KBM-7 (cell line): ENCODE results near the gene DNAI1.
"Not testable (repeated sequence)": the region's sequence is repeated elsewhere in the genome, so short reads cannot be mapped to it uniquely, and the experiment has no call there.

Source experiments
- DNase-seq: peaks from one replicate; pipeline ENCODE4 v3.0.0-alpha.2; 2015
- in situ Hi-C: fragments of 300-500 bp; cut with MboI; formaldehyde crosslinking; loops from 2 replicates; pipeline ENCODE4 v1.14.3; 2020; ENCODE audit warnings: low sequenced_read_pairs, low pct_unique_long_range_greater_than_20kb, mixed read lengths

The DNAI1 gene

GRCh38 chr9:34458013-34458958 lies at the start of gene DNAI1, which contains the start of gene FAM219A:
Gene DNAI1, plus strand, starts transcription at chr9:34458805. Its CDS starts 201 bp downstream, at chr9:34459006.
Gene FAM219A, minus strand, starts transcription at chr9:34458570. Its CDS starts 307 bp downstream, at chr9:34458263.
- in situ Hi-C loops = no loop called here
- DNase-seq = peak; percentile 98

- in situ Hi-C loops = loop anchor here (25.0 kb wide), 1 partner anchor 178 kb away; the partner anchor contains the start of gene CNTFR
- DNase-seq = no peak
Measured at GRCh38 chr9:34409154-34409553, 49.5 kb upstream of the DNAI1 start.

GRCh38 chr9:34412336-34412735 lies 46.3 kb upstream of the DNAI1 start:
- DNase-seq = no peak
- in situ Hi-C loops = loop anchor here (25.0 kb wide), 1 partner anchor 175 kb away; the partner anchor contains the start of gene CNTFR

GRCh38 chr9:34413231-34413852 lies 45.3 kb upstream of the DNAI1 start:
- in situ Hi-C loops = loop anchor here (25.0 kb wide), 1 partner anchor 174 kb away; the partner anchor contains the start of gene CNTFR
- DNase-seq = peak; percentile 63

GRCh38 chr9:34417734-34418133 lies 40.9 kb upstream of the DNAI1 start:
- in situ Hi-C loops = loop anchor here (25.0 kb wide), 1 partner anchor 170 kb away; the partner anchor contains the start of gene CNTFR

GRCh38 chr9:34419716-34420504 lies 38.7 kb upstream of the DNAI1 start:
- DNase-seq = no peak
- in situ Hi-C loops = loop anchor here (25.0 kb wide), 1 partner anchor 167 kb away; the partner anchor contains the start of gene CNTFR

More at GRCh38 chr9:34417734-34418133, 40.9 kb upstream of the DNAI1 start:
- no peak for DNase-seq

- in situ Hi-C loops = no loop called here
Measured at GRCh38 chr9:34426347-34427074, 32.1 kb upstream of the DNAI1 start.

GRCh38 chr9:34428325-34428958 lies 30.2 kb upstream of the DNAI1 start:
- no peak for DNase-seq
- in situ Hi-C loops = no loop called here

More at GRCh38 chr9:34426347-34427074, 32.1 kb upstream of the DNAI1 start:
- no peak for DNase-seq

GRCh38 chr9:34430843-34431437 lies 27.7 kb upstream of the DNAI1 start:
- in situ Hi-C loops = loop anchor here (10.0 kb wide), 1 partner anchor 64 kb away; no protein-coding TSS in a partner anchor
- DNase-seq = peak; percentile 45

- no peak for DNase-seq
- in situ Hi-C loops = loop anchor here (10.0 kb wide), 1 partner anchor 63 kb away; no protein-coding TSS in a partner anchor
Measured at GRCh38 chr9:34431667-34432066, 26.9 kb upstream of the DNAI1 start.

GRCh38 chr9:34437006-34437925 lies 21.3 kb upstream of the DNAI1 start:
- in situ Hi-C loops = loop anchor here (10.0 kb wide), 1 partner anchor 58 kb away; no protein-coding TSS in a partner anchor

GRCh38 chr9:34437926-34438307 lies 20.7 kb upstream of the DNAI1 start:
- in situ Hi-C loops = loop anchor here (10.0 kb wide), 1 partner anchor 57 kb away; no protein-coding TSS in a partner anchor

More at GRCh38 chr9:34437006-34437925, 21.3 kb upstream of the DNAI1 start:
- DNase-seq = peak; percentile 75

GRCh38 chr9:34438465-34438864 lies 20.1 kb upstream of the DNAI1 start:
- not testable (repeated sequence) for DNase-seq
- in situ Hi-C loops = loop anchor here (10.0 kb wide), 1 partner anchor 56 kb away; no protein-coding TSS in a partner anchor

More at GRCh38 chr9:34437926-34438307, 20.7 kb upstream of the DNAI1 start:
- not testable (repeated sequence) for DNase-seq

GRCh38 chr9:34440017-34440416 lies 18.6 kb upstream of the DNAI1 start:
- no peak for DNase-seq
- in situ Hi-C loops = no loop called here

- DNase-seq = no peak
- in situ Hi-C loops = no loop called here
Measured at GRCh38 chr9:34442770-34443169, 15.8 kb upstream of the DNAI1 start.

- in situ Hi-C loops = no loop called here
Measured at GRCh38 chr9:34443533-34443932, 15.1 kb upstream of the DNAI1 start.

More at GRCh38 chr9:34443533-34443932, 15.1 kb upstream of the DNAI1 start:
- no peak for DNase-seq
